Type B pancreatic cell (in vitro differentiated cells): ENCODE measurements around the gene ACTR3C. TPM values are rescaled to one million over a fixed set of nuclear protein-coding genes. Genes with fewer than 3 reads are reported as not detected.
"Not testable (repeated sequence)": the region's sequence is repeated elsewhere in the genome, so short reads cannot be mapped to it uniquely, and the experiment has no call there.

ENCODE experiments used
- DNase-seq: peaks from one replicate; pipeline ENCODE4 v3.0.0; 2021; ENCODE audit warnings: mixed read lengths; ENCODE audit not compliant: unreplicated experiment; ENCODE audit errors: extremely low spot score
- H3K27ac Mint-ChIP-seq: 2 replicates; pipeline ENCODE4 v1.8.0; 2021; ENCODE audit warnings: mild to moderate bottlenecking, mixed read lengths
- H3K27me3 Mint-ChIP-seq: 2 replicates; pipeline ENCODE4 v1.8.0; 2021; ENCODE audit warnings: mixed read lengths
- H3K36me3 Mint-ChIP-seq: 2 replicates; pipeline ENCODE4 v1.8.0; 2021; ENCODE audit warnings: mixed read lengths
- H3K4me1 Mint-ChIP-seq: one replicate; pipeline ENCODE4 v1.8.0; 2021; ENCODE audit warnings: mixed read lengths; ENCODE audit not compliant: unreplicated experiment
- H3K4me3 Mint-ChIP-seq: 2 replicates; pipeline ENCODE4 v1.8.0; 2021; ENCODE audit warnings: mild to moderate bottlenecking, mixed read lengths
- H3K9me3 Mint-ChIP-seq: 2 replicates; pipeline ENCODE4 v1.8.0; 2021; ENCODE audit warnings: mixed read lengths
- CTCF ChIP-seq: fragments of 200-600 bp; sonication (generic); conservative IDR thresholded peaks from 2 replicates; pipeline ENCODE4 v1.5.0; 2021; ENCODE audit warnings: antibody characterized with exemption, mild to moderate bottlenecking
- total RNA-seq: library from RNA; stranded (reverse); gene quantifications from 2 replicates; pipeline ENCODE4 v1.2.1, GENCODE V29; 2021; ENCODE audit warnings: low replicate concordance

The ACTR3C gene
- total RNA-seq, 1 donor from 2014 or later = 4.8 TPM

- not testable (repeated sequence) for DNase-seq
- H3K4me3 Mint-ChIP-seq = peak overlapping the region; percentile 75
Observed at GRCh38 chr7:150222083-150222972, 101.0 kb downstream of the ACTR3C start.

GRCh38 chr7:150220673-150221181, 102.6 kb downstream of the ACTR3C start:
- DNase-seq = not testable (repeated sequence)

More at GRCh38 chr7:150222083-150222972, 101.0 kb downstream of the ACTR3C start:
- not testable (repeated sequence) for H3K9me3 Mint-ChIP-seq, H3K36me3 Mint-ChIP-seq, H3K4me1 Mint-ChIP-seq, H3K27ac Mint-ChIP-seq
- peak; percentile 29 for TF ChIP-seq CTCF
- peaks cover 59% of the 10 kb centered on the region for H3K27me3 Mint-ChIP-seq

GRCh38 chr7:150219941-150220658, 103.2 kb downstream of the ACTR3C start:
- H3K4me1 Mint-ChIP-seq, H3K27ac Mint-ChIP-seq, H3K36me3 Mint-ChIP-seq, DNase-seq, H3K9me3 Mint-ChIP-seq: not testable (repeated sequence)
- Mint-ChIP-seq H3K27me3 (peaks cover 45% of the 10 kb centered on the region), H3K4me3 (peak overlapping the region; percentile 68)

More at GRCh38 chr7:150220673-150221181, 102.6 kb downstream of the ACTR3C start:
- not testable (repeated sequence) for H3K36me3 Mint-ChIP-seq, H3K4me3 Mint-ChIP-seq, H3K4me1 Mint-ChIP-seq, H3K9me3 Mint-ChIP-seq, H3K27ac Mint-ChIP-seq
- peaks cover 48% of the 10 kb centered on the region for H3K27me3 Mint-ChIP-seq

- DNase-seq, H3K9me3 Mint-ChIP-seq, H3K4me3 Mint-ChIP-seq, H3K27me3 Mint-ChIP-seq, H3K4me1 Mint-ChIP-seq, H3K36me3 Mint-ChIP-seq, H3K27ac Mint-ChIP-seq: not testable (repeated sequence)
Observed at GRCh38 chr7:150206848-150207247, 116.5 kb downstream of the ACTR3C start.

GRCh38 chr7:150205866-150206265, 117.5 kb downstream of the ACTR3C start:
- H3K4me3 Mint-ChIP-seq, H3K9me3 Mint-ChIP-seq, DNase-seq, H3K4me1 Mint-ChIP-seq, H3K36me3 Mint-ChIP-seq, H3K27me3 Mint-ChIP-seq, H3K27ac Mint-ChIP-seq: not testable (repeated sequence)

- H3K4me3 Mint-ChIP-seq, H3K4me1 Mint-ChIP-seq, H3K27me3 Mint-ChIP-seq, H3K27ac Mint-ChIP-seq, H3K9me3 Mint-ChIP-seq, DNase-seq, H3K36me3 Mint-ChIP-seq: not testable (repeated sequence)
Observed at GRCh38 chr7:150204577-150204976, 118.8 kb downstream of the ACTR3C start.

GRCh38 chr7:150202894-150203293, 120.5 kb downstream of the ACTR3C start:
- H3K27ac Mint-ChIP-seq, H3K27me3 Mint-ChIP-seq, H3K36me3 Mint-ChIP-seq, DNase-seq, H3K4me1 Mint-ChIP-seq, H3K9me3 Mint-ChIP-seq, H3K4me3 Mint-ChIP-seq: not testable (repeated sequence)

Other genes starting within 250 kb of the ACTR3C start
- gene LRRC61, start 190 bp downstream of the ACTR3C start, total RNA-seq = 13.0 and 17.7 TPM in 2 replicates
- 16.3 and 109 TPM in 2 replicates for gene RARRES2, start 18.1 kb upstream of the ACTR3C start, total RNA-seq
- gene REPIN1, start 45.3 kb upstream of the ACTR3C start, total RNA-seq = 142 and 154 TPM in 2 replicates
- 6.9 and 12.3 TPM in 2 replicates for gene ZNF775, start 55.8 kb upstream of the ACTR3C start, total RNA-seq
- not detected in 2 replicates for gene GIMAP8, start 127.1 kb upstream of the ACTR3C start, total RNA-seq
- gene GIMAP7, start 191.3 kb upstream of the ACTR3C start, total RNA-seq = not detected in 2 replicates
- not detected in 2 replicates for gene GIMAP4, start 243.8 kb upstream of the ACTR3C start, total RNA-seq